Right lobe of liver (tissue), 6 donors: ENCODE data around the gene ADGRB3. TPM values are rescaled to one million over a fixed set of nuclear protein-coding genes. Genes with fewer than 3 reads are reported as not detected.

ENCODE experiments used
- ATAC-seq, 4 donors: fragments of 200-7000 bp; cut with Tn5 transposase; one replicate each; pipeline ENCODE4 v1.9.1; 2020; ENCODE audit warnings: mild to moderate bottlenecking in 4 of 4, moderate library complexity in 4 of 4
- DNase-seq, 3 donors: peaks; one replicate each; pipeline ENCODE4 v3.0.0-alpha.2; 2020
- H3K27ac ChIP-seq, 3 donors: fragments of 200-600 bp; one replicate each; pipeline ENCODE4 v1.8.0; 2022
- H3K27me3 ChIP-seq, 2 donors: fragments of 200-600 bp; one replicate each; pipeline ENCODE4 v1.8.0; 2022
- H3K36me3 ChIP-seq, 4 donors: fragments of 200-600 bp; sonication (generic) in 1 of 4; one replicate each; pipeline versions ENCODE4 v1.5.1 to v1.8.0; 2017 to 2022; ENCODE audit warnings: control low read depth in 1 of 4
- H3K4me1 ChIP-seq, 4 donors: fragments of 200-600 bp; sonication (generic) in 1 of 4; one replicate each; pipeline versions ENCODE4 v1.5.1 to v1.8.0; 2017 to 2022; ENCODE audit warnings: control low read depth in 1 of 4
- H3K4me3 ChIP-seq, 3 donors: fragments of 200-600 bp; one replicate each; pipeline ENCODE4 v1.8.0; 2022
- H3K9me3 ChIP-seq, 4 donors: fragments of 200-600 bp; sonication (generic) in 1 of 4; one replicate each; pipeline versions ENCODE4 v1.5.1 to v1.8.0; 2017 to 2022; ENCODE audit warnings: control low read depth in 1 of 4
- POLR2A ChIP-seq: fragments of 450-650 bp; IDR thresholded peaks from one replicate; pipeline ENCODE4 v1.6.1; 2017; ENCODE audit warnings: antibody characterized with exemption, mild to moderate bottlenecking
- WGBS: methylation state at CpG from one replicate; pipeline ENCODE4 v1.1.6; 2018; ENCODE audit warnings: low coverage, low lambda C conversion rate; ENCODE audit not compliant: insufficient coverage; ENCODE audit errors: missing lambda C conversion rate; 5-methylcytosine and 5-hydroxymethylcytosine counted together
- intact Hi-C, 2 donors: fragments of 100-400 bp; cut with DNase I; formaldehyde crosslinking; loops; one replicate each; pipeline versions ENCODE4 v1.11.2 to v1.14.1; 2022
- total RNA-seq, 6 experiments: library from RNA; depleted of rRNA in 2 of 6; stranded (reverse); fragments of >200 nt in 2 of 6; fragmentation: NEBNext Ultra II Directional in 3 of 6; extraction: Animal tissue kit (Norgen Biotek cat#: 25700) in 3 of 6; gene quantifications; one replicate each; pipeline versions ENCODE4 v1.1.0 to v1.2.4, GENCODE V29; 2016 to 2023
- TF ChIP-seq, protein P1 (sequence below), 4 donors: fragments of 200-600 bp in 3 of 4; fragments of 450-650 bp in 1 of 4; IDR thresholded peaks; one replicate each; pipeline versions ENCODE4 v1.5.1 to v1.8.0; 2016 to 2022; ENCODE audit warnings: antibody characterized with exemption in 4 of 4, mild to moderate bottlenecking in 2 of 4
- donor health status: DM: no; HTN: yes; CAD: no.
- donor health status: DM: no; HTN: no; CAD: no.
- donor health status: DM: no; HTN: no; CAD: no.
- donor health status: DM: no; HTN: yes; CAD: no.
- donor health status: DM: no; HTN: yes; CAD: no.

Gene ADGRB3
- total RNA-seq, 6 experiments from 2014 or later: 0.18 to 0.42 (median 0.24) TPM

DNA sequence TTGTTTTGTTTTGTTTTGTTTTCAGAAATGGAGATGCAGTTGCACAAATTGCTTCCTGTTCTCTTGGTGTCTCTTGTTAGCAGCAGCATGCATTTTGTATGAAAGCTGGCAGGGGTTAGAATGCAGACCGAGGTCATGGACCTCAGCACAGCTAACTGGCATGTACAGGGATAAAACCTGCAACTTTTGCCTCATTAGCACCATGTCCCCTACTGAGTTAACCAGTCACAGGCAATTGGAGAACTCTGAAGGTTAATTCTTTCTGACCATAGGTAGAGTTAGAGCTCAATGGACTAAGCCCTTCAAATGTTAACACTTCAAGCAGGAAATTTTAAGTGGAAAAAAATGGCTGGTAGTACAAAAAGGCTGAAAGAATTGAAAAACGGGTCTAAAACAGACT is 377.1 kb downstream of the ADGRB3 start:
- no peak for TF ChIP-seq POLR2A
- TF ChIP-seq, protein P1, sequence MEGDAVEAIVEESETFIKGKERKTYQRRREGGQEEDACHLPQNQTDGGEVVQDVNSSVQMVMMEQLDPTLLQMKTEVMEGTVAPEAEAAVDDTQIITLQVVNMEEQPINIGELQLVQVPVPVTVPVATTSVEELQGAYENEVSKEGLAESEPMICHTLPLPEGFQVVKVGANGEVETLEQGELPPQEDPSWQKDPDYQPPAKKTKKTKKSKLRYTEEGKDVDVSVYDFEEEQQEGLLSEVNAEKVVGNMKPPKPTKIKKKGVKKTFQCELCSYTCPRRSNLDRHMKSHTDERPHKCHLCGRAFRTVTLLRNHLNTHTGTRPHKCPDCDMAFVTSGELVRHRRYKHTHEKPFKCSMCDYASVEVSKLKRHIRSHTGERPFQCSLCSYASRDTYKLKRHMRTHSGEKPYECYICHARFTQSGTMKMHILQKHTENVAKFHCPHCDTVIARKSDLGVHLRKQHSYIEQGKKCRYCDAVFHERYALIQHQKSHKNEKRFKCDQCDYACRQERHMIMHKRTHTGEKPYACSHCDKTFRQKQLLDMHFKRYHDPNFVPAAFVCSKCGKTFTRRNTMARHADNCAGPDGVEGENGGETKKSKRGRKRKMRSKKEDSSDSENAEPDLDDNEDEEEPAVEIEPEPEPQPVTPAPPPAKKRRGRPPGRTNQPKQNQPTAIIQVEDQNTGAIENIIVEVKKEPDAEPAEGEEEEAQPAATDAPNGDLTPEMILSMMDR (IDR thresholded peaks at IDR 0.05): no peak
- Histone ChIP-seq H3K36me3 (no peaks in the 10 kb centered on the region), H3K27me3 (no peaks in the 10 kb centered on the region), H3K27ac (no peak overlapping the region), H3K4me1 (no peaks in the 10 kb centered on the region), H3K9me3 (no peaks in the 10 kb centered on the region), H3K4me3 (no peak overlapping the region)
- WGBS: 55% methylated on average over 2 of the region's 2 CpGs
- intact Hi-C loops: no loop called here
- ATAC-seq: no peak
- no peak for DNase-seq

DNA sequence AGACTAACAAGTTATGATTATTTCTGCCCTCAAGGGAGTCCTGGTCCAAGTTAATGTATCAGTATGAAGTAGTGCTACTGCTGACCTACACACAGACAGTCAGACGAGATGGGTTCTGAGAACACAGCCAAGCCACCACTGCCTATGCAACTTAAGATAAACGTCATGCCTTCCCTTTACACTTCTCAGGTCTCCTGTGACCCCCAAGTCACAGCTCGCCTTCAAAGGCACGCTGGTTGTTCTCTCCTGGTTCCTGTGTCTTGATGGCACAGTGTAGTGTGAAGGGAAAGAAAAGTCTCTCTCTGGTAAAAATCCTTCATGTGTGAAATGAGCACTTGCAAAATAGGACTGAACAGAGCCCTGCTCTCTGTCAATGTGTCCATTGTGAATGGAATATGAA is 377.8 kb downstream of the ADGRB3 start:
- TF ChIP-seq, protein P1 (IDR thresholded peaks at IDR 0.05): no peak
- no peak for TF ChIP-seq POLR2A
- WGBS: 40% methylated on average over 4 of the region's 4 CpGs
- Histone ChIP-seq H3K4me3 (no peak overlapping the region), H3K9me3 (no peaks in the 10 kb centered on the region), H3K36me3 (no peaks in the 10 kb centered on the region), H3K27ac (no peak overlapping the region), H3K4me1 (no peaks in the 10 kb centered on the region), H3K27me3 (no peaks in the 10 kb centered on the region)
- DNase-seq: no peak
- intact Hi-C loops: no loop called here
- no peak for ATAC-seq

DNA sequence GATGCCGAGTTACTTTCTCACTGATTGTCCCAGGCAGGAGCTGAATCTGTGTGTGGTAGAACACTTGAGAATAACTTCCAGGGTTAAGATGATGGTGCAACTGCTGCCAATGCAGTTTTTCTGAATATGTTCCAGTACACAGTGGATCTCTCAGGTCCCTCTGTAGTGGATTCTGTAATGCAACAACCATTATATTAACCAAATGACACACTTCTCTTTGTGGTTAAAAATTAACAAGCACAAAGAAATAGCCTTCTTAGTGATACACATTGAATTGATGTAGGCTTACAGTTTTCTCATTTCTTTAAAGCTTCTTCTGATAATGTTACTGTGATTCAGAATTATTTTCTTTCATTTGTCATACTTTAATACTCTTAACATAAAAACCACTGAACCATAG is 383.8 kb downstream of the ADGRB3 start:
- no peaks in the 10 kb centered on the region for H3K4me1 ChIP-seq
- intact Hi-C loops: no loop called here
- 57% methylated on average over 1 of the region's 1 CpG for WGBS

DNA sequence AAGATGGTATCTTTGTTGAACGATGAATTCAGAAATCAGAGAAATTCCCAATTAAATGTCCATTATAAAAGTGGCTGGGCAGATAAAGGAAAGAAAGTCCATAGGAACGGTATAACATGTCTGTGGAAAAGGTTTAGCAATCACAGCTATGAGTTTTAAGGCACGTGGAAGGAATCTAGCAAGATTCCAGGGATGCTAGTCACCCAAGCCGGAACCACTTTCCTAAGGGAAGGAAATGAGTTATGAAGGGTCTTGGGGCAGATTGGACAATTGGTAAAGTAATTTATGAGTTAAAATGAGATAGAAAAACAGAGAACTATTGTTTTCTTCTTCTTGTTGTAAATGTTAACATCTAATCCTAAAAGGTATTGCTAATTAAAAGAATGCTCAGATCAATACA is 384.8 kb downstream of the ADGRB3 start:
- Histone ChIP-seq H3K27me3 (no peaks in the 10 kb centered on the region), H3K4me1 (no peaks in the 10 kb centered on the region), H3K9me3 (no peaks in the 10 kb centered on the region), H3K4me3 (no peak overlapping the region), H3K27ac (no peak overlapping the region), H3K36me3 (no peaks in the 10 kb centered on the region)
- intact Hi-C loops: no loop called here
- no peak for DNase-seq
- no peak for TF ChIP-seq POLR2A
- TF ChIP-seq, protein P1 (IDR thresholded peaks at IDR 0.05): no peak
- ATAC-seq: no peak
- WGBS: 55% methylated on average over 4 of the region's 4 CpGs

More for the DNA sequence above, 383.8 kb downstream of the ADGRB3 start:
- H3K36me3 ChIP-seq: no peaks in the 10 kb centered on the region
- H3K9me3 ChIP-seq: no peaks in the 10 kb centered on the region
- no peak for DNase-seq
- no peak overlapping the region for H3K4me3 ChIP-seq
- H3K27me3 ChIP-seq: no peaks in the 10 kb centered on the region
- ATAC-seq: no peak
- TF ChIP-seq, protein P1 (IDR thresholded peaks at IDR 0.05): no peak
- no peak for TF ChIP-seq POLR2A
- H3K27ac ChIP-seq: no peak overlapping the region

DNA sequence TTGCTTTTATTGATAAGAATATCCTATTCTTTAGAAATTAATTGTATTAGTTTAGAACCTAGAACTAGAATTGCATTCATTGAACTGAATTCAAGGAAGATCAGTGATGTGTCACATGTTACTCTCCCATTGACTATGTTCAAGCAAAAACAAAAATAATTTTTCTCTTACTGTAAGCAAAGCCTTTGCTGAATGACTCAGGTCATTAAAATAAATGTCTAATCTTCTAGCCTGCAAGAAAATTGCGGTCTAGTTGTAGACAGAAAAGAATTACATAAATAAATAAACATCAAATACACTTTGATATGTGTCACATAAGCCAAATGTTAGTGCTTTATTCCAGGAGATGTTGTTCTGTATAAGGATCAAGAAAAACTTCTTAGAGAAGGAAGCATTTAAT is 387.9 kb downstream of the ADGRB3 start:
- Histone ChIP-seq H3K4me3 (no peak overlapping the region), H3K27ac (no peak overlapping the region), H3K9me3 (no peaks in the 10 kb centered on the region), H3K36me3 (no peaks in the 10 kb centered on the region), H3K4me1 (no peaks in the 10 kb centered on the region), H3K27me3 (no peaks in the 10 kb centered on the region)
- DNase-seq (no peak), ATAC-seq (no peak)
- TF ChIP-seq POLR2A: no peak
- TF ChIP-seq, protein P1 (IDR thresholded peaks at IDR 0.05): no peak
- intact Hi-C loops: no loop called here
- WGBS: 59% methylated on average over 1 of the region's 1 CpG
